Coronary artery (tissue), 2 donors: ENCODE data around the gene TMEM252.

ENCODE experiments used
- DNase-seq: peaks from one replicate; pipeline ENCODE4 v3.0.0-alpha.2; 2017; ENCODE audit warnings: low spot score
- H3K27ac ChIP-seq, 2 donors: fragments of 200-600 bp; sonication (generic); one replicate each; pipeline ENCODE4 v1.5.1; 2016 to 2019
- H3K4me3 ChIP-seq: fragments of 200-600 bp; sonication (generic); 2 replicates; pipeline ENCODE4 v1.5.1; 2016; ENCODE audit warnings: mild to moderate bottlenecking, moderate library complexity
- TF ChIP-seq, protein P1 (sequence below): fragments of 200-600 bp; sonication (generic); IDR thresholded peaks from one replicate; pipeline ENCODE4 v1.5.1; 2019; ENCODE audit warnings: antibody characterized with exemption

Gene TMEM252

DNA sequence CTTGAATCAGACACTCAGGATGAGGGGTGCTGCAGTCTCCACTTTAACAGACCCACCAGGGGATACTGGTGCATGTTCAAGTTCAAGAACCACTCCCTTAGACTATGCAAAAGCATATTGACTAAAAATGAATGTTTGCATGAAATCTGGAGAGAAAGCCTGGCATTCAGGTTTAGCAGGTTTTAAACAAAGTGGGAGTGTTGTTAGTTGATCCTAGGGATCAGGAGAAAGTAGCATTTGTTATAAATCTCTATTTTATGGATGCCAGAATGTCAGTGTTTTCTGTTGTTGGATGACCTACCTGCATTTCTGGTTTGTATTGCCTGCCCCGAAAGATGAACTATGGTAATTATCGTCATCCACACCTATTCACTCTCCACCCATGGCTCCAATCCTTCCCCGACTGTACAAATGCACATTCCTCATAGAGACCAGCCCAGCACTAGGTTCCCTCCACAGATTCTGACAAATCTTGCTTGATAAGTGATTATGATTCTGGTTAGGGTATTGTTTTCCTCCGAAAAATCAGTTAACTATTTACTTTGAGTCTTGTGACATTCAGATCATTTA, 17.2 kb downstream of the TMEM252 start:
- TF ChIP-seq, protein P1, sequence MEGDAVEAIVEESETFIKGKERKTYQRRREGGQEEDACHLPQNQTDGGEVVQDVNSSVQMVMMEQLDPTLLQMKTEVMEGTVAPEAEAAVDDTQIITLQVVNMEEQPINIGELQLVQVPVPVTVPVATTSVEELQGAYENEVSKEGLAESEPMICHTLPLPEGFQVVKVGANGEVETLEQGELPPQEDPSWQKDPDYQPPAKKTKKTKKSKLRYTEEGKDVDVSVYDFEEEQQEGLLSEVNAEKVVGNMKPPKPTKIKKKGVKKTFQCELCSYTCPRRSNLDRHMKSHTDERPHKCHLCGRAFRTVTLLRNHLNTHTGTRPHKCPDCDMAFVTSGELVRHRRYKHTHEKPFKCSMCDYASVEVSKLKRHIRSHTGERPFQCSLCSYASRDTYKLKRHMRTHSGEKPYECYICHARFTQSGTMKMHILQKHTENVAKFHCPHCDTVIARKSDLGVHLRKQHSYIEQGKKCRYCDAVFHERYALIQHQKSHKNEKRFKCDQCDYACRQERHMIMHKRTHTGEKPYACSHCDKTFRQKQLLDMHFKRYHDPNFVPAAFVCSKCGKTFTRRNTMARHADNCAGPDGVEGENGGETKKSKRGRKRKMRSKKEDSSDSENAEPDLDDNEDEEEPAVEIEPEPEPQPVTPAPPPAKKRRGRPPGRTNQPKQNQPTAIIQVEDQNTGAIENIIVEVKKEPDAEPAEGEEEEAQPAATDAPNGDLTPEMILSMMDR: no peak
- DNase-seq: no peak
- Histone ChIP-seq H3K4me3 (no peak overlapping the region), H3K27ac (no peak overlapping the region)

DNA sequence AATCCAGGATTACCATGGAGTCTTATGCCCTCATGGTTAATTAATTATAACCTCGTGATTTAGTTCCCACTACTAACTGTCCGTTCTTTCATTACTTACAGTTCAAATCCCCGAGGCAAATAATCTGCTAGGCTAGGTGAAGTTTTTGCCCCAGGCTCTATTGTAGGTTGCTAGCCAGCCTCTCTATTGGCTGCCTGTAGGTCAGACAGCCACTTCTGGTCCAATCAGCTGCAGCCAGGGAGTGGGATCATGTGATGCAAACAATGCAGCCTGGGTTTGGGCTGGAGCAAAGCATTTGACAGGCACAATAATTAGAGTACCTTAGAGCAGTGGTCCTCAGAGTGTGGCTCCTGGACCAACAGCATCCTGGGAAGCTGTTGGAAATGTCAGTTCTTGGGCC, 17.7 kb downstream of the TMEM252 start:
- H3K4me3 ChIP-seq: no peak overlapping the region
- no peak for DNase-seq
- H3K27ac ChIP-seq: no peak overlapping the region
- TF ChIP-seq, protein P1: no peak

DNA sequence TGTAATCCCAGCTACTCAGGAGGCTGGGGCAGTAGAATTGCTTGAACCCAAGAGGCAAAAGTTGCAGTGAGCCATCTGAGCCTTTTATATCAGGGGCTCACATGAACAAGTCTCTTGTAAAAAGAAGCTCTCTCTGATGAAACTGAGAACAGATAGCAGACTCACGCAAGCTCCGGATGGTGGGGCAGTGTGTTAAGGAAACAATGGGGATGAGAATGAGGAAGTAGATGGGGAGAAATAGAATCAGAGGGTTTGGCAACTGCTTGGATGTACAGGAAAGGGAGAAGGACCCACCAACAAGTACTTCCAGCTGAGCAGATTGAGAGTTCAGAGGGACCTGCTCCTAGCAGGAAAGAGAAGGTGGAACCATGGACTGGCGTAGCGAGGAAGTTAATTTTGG, 18.6 kb downstream of the TMEM252 start:
- DNase-seq: no peak
- no peak overlapping the region for H3K27ac ChIP-seq
- H3K4me3 ChIP-seq: no peak overlapping the region
- TF ChIP-seq, protein P1: no peak

DNA sequence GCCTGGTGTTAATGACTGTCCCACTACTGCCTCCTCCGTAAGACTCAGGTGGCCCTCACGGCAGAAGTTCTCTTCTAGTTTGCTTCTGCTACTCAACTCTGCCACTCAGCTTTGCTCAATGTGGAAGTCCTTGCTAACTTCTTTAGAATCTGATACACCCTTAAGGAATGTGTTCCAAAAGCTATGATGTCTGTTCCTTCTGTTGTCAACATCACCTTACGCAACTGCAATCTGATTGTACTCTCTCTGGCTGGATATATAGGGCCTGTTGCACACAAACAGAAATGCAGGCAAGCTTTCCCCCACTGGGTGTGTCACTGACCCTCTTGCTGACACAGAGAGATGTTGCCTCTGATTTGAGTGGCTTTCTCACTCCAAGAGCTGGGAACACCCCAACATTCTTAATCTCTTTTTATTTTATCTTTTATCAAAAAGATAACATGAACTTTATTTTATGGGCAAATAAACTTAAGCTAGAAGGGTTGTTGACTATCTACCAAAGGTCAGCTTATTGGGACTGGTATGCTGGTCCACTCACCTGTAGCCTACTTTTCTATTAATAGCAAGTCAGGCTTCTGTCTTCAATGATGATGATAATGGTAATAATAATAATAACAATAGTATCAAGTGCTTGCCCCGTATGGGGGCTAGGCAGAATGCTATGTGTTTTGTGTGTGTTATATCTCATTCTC, 25.2 kb downstream of the TMEM252 start:
- Histone ChIP-seq H3K27ac (peak overlapping the region; percentile 51 to 86), H3K4me3 (no peak overlapping the region)
- TF ChIP-seq, protein P1: no peak
- peak; percentile 78 for DNase-seq

DNA sequence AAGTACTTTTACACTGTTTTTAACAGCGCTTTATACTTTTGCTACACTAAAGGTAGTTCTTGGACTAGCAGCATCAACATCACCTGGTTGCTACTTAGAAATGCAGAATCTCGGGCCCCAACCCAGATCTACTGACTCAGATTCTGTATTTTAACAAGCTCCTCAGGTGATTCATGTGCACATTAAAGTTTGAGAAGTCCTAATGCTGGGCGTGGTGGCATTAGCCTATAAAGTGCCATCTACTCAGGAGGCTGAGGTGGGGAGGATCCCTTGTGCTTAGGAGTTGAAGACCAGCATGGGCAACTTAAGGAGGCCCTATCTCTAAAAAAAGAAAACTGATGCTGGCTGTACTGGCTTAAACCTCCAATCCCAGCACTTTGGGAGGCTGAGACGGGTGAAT, 26.7 kb downstream of the TMEM252 start:
- TF ChIP-seq, protein P1: no peak
- no peak overlapping the region for H3K4me3 ChIP-seq
- H3K27ac ChIP-seq: peak overlapping the region in 1 of 2 donors; percentile 86
- no peak for DNase-seq

DNA sequence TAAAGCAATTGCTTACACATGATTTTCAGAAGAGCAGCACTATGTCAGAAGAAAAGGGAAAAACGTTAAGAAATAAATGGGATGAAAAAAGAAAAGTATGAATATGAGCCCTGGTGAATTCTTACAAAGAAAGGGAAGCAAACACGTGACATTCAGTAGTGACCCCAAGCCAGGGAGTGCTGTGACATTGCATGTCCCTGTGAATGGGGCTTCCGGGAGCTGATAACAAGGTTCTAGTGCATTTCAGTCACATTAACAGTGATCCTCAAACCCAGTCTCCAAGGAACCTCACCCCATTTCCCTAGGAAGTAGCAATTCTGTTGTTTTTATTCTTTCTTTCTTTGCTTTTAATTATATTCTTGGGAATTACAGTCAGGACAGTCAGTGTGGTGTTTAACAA, 27.3 kb downstream of the TMEM252 start:
- TF ChIP-seq, protein P1: no peak
- no peak for DNase-seq
- Histone ChIP-seq H3K27ac (peak overlapping the region in 1 of 2 donors; percentile 4), H3K4me3 (no peak overlapping the region)

DNA sequence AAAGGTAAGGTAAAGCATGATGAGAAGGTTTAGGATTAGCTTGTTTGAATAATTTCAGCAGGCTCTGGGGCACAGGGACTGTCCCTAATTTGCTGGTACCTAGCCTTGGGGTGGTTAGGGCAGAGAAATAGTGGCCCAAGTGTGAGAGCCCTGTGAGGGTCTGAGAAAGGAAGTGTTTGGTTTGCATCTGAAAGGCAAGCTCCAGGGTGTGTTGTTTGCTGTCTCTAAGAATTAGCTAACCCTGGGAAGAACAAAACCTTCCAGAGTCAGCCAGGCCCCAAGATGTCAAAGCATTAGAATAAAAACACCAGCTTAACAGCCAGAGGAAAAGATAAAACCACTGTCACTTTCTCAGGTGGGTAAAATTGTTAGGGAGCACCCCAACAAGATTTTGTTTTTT, 31.0 kb downstream of the TMEM252 start:
- no peak for DNase-seq
- H3K4me3 ChIP-seq: no peak overlapping the region
- TF ChIP-seq, protein P1: no peak
- H3K27ac ChIP-seq: peak overlapping the region; percentile 4 to 75
